Hepatic stellate cell (primary cell): ENCODE measurements around the gene ALDH1A3.

Experiments used
- DNase-seq: peaks from one replicate; pipeline ENCODE4 v3.0.0; 2011; ENCODE audit warnings: low spot score

The ALDH1A3 gene

DNA sequence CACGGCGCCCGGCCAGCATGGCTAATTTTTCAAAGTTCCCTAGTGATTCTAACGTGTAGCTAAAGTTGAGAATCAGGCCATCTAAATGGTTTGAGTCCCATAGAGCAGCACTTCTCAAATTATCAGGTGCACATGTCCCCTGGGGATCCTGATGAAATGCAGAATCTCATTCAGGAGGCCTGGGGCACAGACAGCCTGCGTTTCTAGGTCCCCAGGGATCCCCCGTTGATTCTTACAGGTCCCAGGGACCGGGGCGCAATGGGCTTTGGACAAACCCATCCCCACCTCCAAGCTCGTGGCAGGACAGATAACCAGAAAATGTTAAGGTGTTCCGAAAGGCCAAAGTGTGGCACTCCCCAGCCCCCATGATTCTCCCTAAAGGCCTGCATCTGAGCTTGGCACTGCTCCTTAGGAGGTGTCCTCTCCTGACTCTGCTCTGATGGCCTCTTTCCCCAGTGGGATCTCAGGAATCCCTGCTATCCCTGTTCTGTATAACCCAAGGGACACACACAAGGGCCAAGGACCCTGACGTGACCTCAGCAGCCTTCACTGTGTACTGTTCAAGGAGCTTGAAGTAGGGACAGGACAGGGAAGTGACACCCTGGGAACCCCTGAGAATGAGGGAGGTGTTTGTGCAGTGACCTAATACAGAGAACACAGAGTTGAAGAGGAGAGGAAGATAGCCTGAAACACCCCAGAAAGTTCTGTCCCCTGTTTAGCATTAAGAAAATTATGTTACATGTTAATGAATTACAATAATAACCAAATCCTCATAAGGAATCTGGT, 47.5 kb downstream of the ALDH1A3 start:
- DNase-seq = no peak

DNA sequence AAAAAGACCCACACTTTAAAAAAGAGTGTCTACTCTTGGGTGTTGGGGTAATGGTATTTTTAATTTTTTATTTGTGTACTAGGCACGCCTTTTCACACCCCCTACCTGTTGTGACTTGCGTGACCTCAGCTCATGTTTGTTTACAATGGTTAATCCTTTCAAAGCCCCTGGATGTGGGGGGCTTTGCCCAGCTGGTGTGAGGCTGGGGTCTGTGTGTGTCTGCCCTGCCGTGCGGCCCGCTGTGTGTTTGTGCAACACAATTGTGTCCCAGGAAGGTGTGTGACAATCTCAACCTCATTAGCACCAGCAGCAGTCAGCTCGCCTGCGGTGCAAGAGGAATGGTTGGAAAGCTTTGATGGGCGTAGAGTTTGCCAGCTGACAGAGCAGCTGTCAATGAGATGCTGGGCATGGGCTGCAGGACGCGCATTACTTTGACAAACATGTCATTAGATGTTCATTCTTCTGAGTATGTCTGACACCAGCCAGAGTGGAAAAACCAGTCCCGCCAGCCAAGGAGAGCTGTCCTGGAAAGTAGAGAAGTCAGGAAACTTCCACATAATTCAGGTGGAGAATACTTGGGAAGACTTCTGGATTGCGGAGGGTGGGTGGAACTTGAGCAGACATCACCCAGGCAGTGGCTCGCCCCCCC, 49.1 kb downstream of the ALDH1A3 start:
- DNase-seq = no peak

DNA sequence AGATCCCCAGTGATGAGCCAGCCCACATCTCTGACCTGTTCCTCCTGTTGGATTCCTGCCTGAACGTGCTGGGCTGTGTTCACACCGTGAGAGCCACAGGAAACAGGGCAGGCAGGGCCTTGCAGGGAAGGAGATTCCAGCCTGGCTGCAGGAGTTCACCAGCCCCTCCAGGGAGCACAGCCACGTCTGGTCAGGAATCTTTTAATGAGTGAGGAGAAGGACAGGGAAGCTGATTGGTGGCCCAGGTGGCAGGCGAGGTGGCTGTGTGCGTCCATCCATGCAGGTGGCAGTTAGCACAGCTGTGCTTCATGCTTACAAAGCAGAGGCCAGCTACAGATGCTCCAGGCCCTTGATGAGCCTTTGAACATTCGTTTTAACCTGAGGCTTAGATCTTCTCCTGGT, 50.0 kb downstream of the ALDH1A3 start:
- DNase-seq = no peak

DNA sequence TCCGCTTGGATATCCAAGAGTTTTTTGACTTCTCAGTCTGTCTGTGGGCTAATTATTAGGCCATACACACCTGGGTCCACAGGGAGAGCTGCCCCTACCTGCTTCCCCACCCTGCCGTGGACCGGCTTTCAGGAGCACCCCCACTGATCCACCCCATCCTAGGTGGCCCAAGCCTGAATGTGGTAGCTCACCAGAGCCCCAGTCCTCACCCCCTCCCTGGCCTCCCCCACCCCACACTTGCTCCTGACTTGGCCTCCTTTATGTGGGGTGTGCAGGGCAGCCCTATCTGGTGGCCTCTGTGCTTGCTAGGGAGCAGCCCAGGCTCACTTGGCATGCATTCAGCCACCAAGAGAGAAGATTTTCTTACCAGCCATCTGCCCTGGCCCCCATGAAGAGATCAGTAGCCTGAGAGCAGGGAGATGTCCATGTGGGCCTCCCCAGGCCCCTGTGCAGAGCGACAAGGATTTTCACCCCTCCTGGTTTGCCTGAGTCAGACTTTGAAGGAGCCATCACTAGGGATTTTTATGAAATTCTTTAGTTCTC, 50.7 kb downstream of the ALDH1A3 start:
- no peak for DNase-seq

DNA sequence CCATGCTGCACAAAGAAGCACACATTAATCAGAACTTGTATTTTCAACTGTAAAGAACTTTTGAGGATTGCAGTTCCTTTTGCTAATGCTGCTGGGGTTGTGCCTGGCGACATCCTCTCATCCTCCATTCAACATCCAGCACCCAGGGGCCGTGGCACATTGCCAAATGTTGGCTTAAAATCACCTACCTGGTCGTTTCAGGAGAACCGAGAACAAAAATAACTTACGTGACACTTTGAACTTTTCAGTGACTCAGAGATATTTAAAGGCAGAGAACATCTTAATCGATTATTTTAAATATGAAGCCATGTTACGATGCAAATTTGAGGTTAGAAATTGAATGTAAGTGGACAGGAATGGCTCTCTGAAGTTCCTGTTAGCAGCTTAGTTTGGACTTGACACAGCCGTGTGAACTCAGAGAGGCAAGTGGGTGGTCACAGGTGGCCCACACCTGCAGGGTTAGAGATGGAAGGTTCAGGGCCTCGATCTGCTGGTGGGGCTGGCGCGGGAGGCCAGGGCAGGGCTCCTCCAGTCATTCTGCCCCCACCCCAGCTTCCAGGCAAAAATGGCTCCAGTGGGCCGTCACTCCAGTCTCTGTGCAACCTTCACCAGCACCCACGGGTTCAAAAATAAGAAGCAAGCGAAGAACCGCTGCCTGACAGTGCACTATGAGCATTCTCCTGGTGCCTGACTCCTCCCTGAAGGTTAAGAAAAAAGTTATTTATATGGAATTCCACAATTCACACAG, 51.7 kb downstream of the ALDH1A3 start:
- DNase-seq = no peak

DNA sequence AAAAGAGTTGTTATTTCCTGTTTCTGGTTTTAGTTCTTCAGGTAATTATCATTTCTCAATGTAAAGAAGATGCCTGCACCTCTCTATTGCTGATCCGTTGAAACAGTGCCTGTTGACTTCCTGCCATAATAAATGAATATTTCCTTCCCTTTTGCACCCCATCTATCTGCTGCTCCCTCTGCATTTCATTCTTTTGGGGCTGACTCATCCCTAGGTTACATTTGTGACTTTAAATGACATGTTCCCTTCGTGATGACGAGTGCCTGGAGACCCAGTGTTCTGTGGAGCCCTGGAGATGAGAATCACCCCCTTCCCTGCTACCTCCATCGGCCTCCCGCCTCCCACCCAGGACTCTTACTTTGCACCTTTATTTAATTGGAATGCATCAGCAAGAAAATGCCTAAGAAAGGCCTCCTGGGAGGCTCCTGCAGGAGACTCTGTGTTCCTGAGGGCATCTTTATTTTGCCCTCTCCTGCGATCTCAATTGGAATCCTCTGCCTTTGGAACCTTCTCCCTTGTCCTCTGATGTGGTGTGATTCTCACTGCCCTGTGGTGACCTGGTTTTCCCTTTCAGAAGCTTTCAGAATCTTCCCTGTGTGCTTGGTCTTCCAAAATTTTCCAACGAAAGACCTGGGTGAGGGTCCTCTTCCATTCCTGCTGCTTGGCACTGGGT, 53.2 kb downstream of the ALDH1A3 start:
- DNase-seq = no peak

DNA sequence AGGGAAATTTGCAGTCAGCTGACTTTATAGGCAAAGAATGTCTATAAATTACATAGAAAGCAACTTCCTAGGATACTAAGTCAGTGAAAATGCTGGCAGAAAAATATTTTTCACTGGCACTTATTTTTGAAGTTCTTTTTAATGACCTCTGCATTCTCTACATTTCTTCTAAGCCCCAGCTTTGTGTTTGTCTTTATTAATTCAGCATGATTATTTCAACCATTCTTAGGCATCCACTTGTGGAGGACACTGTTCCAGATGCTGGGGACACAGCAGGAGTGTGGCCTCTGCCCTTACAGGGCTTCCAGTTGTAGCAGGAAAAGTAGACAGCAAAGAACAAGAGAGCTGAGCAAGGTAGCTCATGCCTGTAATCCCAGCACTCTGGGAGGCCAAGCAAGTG, 54.5 kb downstream of the ALDH1A3 start:
- no peak for DNase-seq

DNA sequence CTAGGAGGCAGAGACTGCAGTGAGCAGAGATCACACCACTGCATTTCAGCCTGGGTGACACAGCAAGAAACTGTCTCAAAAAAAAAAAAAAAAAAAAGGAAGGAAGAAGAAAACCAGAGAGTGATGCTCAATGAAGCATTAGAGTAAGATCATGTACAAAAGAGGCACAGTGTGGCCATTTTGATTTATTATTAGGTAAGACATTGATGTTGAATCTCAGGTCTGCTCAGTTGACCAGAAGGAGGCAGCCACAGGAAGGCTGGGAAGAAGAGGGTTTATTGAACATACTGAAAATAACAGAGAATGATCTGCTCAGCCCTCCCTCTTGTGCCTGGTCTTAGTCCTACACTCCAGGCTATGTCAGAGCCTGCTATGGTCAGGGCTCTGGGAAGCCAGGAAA, 55.1 kb downstream of the ALDH1A3 start:
- DNase-seq = no peak

DNA sequence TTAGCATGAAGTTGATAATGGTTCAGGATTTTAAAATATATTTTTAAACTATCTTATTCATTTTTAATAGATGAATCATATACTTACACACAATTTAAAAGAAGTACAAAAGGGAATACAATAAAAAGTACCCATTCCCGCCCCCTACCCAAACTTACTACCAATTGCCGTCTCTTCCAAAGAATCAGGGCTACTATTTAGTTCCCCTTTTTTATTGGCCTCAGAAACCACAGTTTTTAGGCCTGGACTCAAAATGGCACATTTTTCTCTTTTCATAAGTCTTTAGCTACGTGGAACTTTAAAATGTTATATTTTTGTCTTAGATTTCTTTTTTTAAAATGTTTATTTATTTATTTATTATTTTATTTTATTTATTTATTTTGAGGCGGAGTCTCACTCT, 57.5 kb downstream of the ALDH1A3 start:
- DNase-seq = no peak

DNA sequence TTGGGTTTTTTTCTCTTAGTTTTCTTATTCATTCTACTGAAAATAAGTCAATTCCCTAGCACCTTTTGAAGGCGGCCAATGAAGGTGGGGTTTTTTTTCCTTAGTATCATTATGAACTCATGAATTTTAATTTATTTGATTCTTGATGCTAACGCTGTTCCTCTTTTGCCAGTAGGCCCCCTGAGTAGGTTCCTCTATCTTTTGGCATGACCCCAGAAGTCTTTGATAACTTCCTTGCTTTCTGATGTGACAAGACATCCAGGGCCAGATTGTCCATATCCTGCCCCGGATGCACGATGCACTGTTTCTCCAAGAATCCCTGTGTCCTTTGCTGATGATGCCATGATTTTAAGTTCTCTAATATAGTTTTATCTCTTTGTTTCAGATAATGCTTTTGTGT, 60.2 kb downstream of the ALDH1A3 start:
- DNase-seq = no peak

DNA sequence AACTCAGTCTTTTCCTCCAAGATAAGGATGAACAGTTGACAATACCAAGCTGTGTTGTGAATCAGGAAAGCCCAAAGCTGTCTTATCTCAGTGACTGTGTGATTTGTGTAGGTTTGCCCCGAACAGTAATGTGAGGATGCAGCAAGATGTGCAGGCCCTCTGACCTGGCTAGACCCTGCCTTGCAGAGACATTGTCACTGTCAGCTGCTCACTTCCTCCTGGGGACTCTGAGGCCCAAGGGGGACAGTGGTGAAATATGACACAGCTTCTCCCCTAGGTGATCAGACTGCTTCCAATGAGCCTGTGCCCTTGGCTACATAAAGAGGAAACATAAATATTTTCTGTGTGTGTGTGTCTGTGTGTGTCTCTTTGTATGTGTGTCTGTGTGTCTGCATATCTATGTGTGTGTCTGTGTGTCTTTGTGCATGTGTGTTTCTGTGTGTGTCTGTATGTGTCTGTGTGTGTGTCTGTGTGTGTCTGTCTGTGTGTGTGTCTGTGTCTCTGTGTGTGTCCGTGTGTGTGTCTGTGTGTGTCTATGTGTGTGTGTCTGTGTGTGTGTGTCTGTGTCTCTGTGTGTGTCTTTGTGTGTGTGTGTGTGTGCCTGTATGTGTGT, 61.2 kb downstream of the ALDH1A3 start:
- DNase-seq = no peak

DNA sequence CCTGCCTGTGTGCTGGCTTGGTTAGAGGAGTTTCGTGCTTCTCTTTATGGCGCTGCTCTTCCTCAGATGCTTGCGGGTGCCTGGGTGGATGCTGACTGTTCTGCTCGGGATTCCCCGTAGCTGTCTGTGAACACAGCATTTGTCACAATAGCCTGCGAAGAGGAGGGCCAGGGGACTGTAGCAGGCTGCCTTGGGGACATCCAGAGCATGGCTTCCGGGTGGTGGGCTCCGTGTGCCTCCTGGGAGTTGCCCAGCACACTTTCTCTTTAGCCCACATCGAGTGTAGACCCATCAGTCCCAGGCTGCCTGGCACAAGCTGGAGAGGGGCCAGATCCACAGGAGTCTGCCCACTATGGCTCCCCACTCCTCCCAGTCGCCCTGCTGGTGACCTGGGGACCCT, 61.9 kb downstream of the ALDH1A3 start:
- no peak for DNase-seq

DNA sequence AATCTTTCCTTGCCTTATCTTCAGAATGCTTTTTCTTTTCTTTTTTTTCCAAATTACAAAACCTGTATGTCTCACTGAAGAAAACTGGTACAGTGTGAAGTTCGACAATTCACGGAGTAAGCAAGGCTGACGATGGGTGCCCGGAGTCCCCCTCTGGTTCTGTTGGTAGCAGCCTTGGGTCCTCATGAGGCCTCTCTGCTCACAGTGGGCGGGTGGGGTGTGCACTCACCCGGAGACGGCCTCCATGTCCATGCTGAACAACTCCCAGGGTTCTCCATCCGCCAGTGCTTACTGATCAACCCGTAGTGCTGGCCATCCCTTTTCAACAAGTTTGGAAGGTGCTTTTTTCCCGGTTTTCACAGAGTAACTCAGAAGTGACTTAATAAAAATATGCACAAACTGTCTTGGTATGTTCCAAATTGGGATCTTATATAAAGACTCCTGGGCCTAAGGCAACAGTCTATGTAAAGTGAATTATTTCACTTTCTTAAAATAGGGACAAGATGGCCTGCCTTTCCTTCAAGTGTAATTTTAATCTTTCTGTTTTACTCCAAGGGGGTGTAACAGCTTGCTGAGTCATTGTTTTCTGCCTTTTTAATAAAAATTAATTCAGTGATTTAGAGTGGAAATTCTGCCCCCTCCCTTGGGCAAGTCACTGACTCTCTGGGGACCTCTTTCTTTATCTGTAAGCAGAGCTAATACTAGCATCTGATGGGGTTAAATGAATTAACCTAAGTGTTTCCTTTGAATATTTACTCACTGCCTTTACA, 63.2 kb downstream of the ALDH1A3 start:
- DNase-seq = no peak

DNA sequence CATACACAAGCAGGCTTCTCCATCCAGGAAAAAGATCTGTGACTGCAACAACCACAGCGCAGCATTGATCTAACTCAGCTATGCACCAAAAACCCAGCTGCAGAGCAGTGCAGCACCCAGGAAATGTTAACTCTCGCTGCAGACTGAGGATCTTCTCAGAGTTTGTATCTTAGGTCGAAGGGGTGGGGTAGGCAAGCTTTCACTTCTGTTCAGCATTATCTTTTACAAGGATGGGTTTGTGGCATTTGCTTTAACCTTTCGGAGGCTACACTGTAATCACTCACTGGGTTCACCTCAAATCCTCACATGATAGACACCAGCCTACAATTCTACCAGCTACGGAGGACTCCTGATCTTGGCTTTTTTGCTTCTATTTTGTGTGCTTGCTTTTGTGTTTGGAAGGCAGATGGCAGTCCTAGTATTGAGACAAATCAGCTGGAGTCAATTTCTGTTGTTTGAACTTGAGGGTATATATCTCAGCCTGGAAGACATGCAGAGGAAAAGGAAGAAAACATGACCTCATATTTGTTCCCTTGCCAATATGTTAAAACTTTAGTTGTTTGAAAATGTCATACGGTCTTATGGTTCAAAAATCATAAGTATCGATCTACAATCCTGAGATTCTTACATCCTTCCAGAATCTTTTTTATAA, 64.7 kb downstream of the ALDH1A3 start:
- no peak for DNase-seq

DNA sequence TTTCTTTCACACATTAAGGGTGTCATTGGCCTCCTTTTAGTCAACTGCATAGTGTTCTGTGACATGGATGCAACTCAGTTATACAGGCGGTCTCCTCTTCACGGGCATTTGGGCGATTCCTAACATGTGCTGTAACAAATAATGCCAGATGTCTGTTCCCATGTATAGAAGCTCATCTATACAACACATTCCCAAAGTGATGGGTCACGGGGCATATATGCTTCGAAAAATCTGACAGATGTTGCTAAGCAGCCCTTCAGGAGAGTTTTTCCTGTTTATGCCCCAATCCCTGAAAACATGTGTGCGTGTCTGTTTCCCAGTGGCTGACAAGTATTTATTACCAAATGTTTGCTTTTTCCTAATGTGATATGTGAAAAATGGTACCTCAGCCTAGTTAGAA, 65.4 kb downstream of the ALDH1A3 start:
- no peak for DNase-seq

DNA sequence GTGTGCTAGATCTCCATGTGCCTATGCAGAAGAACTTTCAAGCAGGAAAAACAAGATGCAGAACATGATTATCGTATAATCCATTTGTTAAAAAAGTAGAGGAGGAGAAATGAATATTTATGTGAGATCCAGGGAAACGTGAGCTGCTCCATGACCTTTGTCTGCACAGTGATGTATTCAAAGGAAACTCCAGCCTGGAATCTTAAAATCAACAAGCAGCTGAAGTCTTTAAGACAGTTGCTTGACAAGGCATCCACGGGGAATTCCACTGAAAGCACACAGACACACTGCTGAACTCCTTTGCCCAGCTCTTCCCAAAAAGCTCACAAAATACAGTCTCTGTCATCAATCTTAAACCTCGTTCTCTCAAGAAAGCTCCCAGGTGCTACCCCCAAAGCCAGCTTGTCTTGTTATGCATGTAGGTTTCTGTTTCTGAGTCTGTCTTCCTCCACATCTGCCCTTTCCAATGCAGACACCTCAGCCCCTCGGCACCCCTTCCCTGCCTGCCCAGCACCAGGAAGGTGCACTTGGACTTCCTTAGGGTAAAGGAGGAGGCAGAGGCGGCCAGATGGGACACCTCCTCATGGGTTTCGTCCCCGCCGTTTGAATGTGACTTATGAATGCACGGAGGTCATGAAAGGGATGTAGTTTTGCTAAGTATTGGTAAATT, 68.3 kb downstream of the ALDH1A3 start:
- no peak for DNase-seq

DNA sequence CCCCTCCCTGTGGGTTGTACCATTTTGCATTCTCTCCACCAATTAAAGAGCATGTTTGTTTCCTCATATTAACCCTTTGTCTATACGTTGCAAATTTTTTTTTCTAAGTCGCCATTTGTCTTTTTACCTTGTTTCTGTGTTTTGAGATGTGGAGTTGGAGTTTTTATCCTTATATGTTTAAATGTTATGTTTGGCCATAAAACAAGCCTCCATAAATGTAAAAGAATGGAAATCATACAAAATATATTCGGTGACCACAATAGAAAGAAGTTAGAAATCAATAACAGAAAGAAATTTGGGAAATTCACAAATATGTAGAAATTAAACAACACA, 68.8 kb downstream of the ALDH1A3 start:
- DNase-seq = no peak

DNA sequence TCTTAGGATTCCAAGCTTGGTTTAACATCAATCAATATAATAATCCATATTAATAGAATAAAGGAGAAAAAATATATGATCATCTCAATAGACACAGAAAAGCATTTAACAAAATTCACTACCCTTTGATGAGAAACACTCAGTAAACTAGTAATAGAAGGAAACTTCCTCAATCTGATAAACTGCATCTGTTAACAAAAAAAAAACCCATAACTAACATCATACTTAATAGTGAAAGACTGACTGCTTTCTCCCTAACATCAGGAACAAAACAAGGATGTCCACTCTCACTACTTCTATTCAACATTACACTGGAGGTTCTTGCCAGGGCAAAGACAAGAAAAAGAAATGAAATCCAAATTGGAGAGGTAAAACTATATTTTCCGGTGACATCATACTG, 70.1 kb downstream of the ALDH1A3 start:
- DNase-seq = no peak

DNA sequence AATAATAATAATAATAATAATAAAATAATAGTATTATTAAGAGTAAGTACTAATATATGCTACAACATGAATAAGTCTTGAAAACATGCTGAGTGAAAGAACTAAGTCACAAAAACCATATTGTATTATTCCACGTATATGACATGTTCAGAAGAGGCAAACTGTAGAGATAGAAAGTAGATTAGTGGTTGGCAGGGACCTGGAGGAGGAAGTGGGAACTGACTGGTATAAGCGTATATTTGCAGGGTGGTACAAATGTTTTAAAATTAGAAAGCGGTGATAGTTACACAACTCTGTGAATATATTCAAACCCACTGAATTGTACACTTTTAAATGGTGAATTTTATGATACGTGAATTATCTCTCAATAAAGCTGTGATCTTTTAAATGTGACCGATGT, 72.3 kb downstream of the ALDH1A3 start:
- DNase-seq = no peak

DNA sequence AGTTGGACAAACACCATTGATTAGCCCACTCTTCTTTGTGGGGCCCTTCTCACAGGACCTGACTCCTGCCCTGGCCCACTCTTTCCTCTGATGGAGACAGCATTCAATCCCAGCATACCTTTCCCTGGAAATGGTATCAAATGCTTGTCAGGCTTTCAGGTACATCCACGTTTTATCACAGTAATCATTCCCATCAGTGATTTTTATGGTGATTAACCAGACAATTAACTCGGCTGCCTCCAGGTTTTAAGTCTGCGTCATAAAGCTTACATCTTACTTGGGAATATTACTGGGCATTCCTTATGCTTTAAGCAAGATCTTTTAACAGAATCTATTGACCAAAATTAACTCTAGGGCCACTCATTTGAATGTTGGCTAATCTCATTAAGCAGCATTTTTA, 72.9 kb downstream of the ALDH1A3 start:
- no peak for DNase-seq
